AG20443 (cell line): Measurements from ENCODE around the gene AGPAT3.

Source experiments
- DNase-seq: peaks from one replicate; pipeline ENCODE4 v3.0.0; 2012; ENCODE audit warnings: low spot score, mixed read lengths

AGPAT3 gene

GRCh38 chr21:44020551-44020950, 155.5 kb downstream of the AGPAT3 start:
- no peak for DNase-seq

DNA sequence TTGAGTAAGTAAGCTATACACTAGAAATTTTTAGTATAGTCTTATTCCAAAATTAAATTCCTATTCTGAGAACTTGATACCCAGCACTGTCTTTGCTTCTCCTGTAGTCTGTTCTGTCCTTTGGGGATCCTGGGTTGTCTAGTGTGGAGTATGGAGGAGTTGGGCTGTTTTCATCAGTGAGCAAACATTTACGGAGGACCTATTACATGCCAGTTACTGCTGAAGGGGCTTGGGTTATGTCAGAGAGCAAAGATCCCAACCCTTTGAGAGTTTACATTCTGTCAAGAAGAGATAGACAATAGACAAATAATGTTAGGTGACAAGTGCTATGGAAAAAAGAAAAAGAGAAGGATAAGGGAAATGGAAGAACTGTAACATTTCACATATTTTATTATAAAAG, 156.0 kb downstream of the AGPAT3 start:
- DNase-seq: no peak

GRCh38 chr21:44024257-44024656, 159.2 kb downstream of the AGPAT3 start:
- no peak for DNase-seq

DNA sequence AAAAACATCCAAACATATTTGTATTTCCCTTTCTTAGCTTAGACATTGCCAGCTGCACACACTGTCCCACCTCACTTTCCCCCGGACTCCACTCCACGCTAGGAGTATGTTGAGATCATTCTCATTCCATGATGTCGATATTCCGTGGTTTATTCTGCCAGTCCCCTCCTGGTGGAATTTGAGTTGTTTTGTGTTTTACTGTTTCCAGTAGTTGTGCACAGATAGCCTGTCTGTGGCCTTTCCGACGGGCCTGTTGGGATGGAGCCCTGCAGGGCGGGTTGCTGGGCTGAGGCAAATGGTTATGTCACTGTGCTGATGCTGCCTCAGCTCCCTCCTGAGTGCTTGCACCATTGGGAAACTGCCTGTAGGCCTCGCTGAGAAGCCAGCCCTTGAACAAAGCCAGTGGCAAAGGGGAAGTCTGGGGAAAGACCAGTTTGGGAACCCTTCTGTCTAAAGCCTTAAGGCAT, 159.9 kb downstream of the AGPAT3 start:
- peak; percentile 88 for DNase-seq

GRCh38 chr21:44027607-44028286, 162.7 kb downstream of the AGPAT3 start:
- DNase-seq: no peak

DNA sequence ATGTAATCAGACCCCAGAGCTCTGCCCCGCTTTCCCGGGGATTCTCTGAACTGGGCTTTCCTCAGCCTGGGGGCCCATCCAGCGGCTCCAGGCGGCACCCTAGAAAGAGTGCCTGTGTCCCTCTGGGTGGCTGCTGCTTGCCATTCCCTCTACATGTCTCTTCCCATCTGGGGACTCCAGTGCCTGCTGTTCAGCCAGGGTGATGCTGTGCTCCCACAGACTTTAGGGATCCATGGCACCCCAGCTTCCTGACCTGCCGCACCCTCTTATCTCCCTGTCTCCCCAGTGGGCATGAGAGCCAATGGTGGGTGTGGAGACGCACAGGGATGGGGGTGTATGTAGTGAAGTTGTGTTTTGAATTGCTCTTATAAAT, 163.2 kb downstream of the AGPAT3 start:
- DNase-seq: no peak

- DNase-seq: no peak
Observed at GRCh38 chr21:44029460-44030087, 164.6 kb downstream of the AGPAT3 start.

DNA sequence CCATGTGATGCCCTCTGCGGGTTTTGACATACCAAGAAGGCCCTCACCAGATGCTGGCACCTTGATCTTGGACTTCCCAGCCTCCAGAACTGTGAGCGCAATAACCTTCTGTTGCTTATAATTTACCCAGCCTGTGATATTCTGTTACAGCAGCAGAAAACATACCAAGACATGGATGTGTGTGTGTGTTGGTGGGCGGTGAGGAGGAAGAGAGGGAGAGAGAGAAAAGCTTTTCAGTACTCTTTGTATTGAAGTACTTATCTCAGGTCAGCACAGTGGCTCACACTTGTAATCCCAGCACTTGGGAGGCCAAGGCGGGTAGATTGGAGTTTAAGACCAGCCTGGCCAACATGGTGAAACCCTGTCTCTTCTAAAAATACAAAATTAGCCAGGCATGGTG, 170.2 kb downstream of the AGPAT3 start:
- DNase-seq: no peak
